Vagina (tissue), 2 donors: ENCODE measurements around the gene NPBWR2.

Source experiments
- CTCF ChIP-seq, 3 experiments: fragments of 450-650 bp in 2 of 3; fragments of 200-600 bp in 1 of 3; sonication (generic) in 1 of 3; IDR thresholded peaks; one replicate each; pipeline ENCODE4 v1.5.1; 2017 to 2019; ENCODE audit warnings: antibody characterized with exemption in 3 of 3, mild to moderate bottlenecking in 2 of 3, moderate library complexity in 2 of 3
- POLR2A ChIP-seq, 2 donors: fragments of 450-650 bp; IDR thresholded peaks; one replicate each; pipeline ENCODE4 v1.6.1; 2017; ENCODE audit warnings: antibody characterized with exemption in 2 of 2, mild to moderate bottlenecking in 2 of 2, moderate library complexity in 2 of 2
- POLR2AphosphoS5 ChIP-seq, 2 donors: sonication (generic); formaldehyde crosslinking; IDR thresholded peaks; one replicate each; pipeline ENCODE4 v1.9.0; 2017; ENCODE audit warnings: antibody characterized with exemption in 2 of 2, mild to moderate bottlenecking in 2 of 2, low read depth in 1 of 2; ENCODE audit not compliant: insufficient read depth in 1 of 2

- no peak for TF ChIP-seq POLR2A (IDR thresholded peaks at IDR 0.05)
- TF ChIP-seq POLR2AphosphoS5 (IDR thresholded peaks at IDR 0.05; ENCODE audit: insufficient read depth in 1 of 2, low read depth in 1 of 2), result no peak
- TF ChIP-seq CTCF (IDR thresholded peaks at IDR 0.05), result no peak
Observed at GRCh38 chr20:64067005-64067632, 40.2 kb downstream of the NPBWR2 start.
